Fibroblast of villous mesenchyme (primary cell): ENCODE results near the gene ADAM11. TPM values are rescaled to one million over a fixed set of nuclear protein-coding genes. Genes with fewer than 3 reads are reported as not detected.

Experiments used
- DNase-seq: peaks from one replicate; pipeline ENCODE4 v3.0.0-alpha.2; 2010; ENCODE audit warnings: low read depth
- H3K4me3 ChIP-seq: 2 replicates; pipeline ENCODE4 v1.5.1; 2011; ENCODE audit warnings: low read depth, mild to moderate bottlenecking, low read length
- total RNA-seq: library from RNA; depleted of rRNA; stranded (reverse); fragments of >200 nt; gene quantifications from 2 replicates; pipeline ENCODE4 v1.2.3, GENCODE V29; 2012
- TF ChIP-seq, protein P1 (sequence below): IDR thresholded peaks from 2 replicates; pipeline ENCODE4 v1.5.1; 2012; ENCODE audit warnings: low read depth, mild to moderate bottlenecking, low read length; ENCODE audit not compliant: insufficient read depth

The ADAM11 gene
- total RNA-seq, 1 donor = 0.43 TPM

DNA sequence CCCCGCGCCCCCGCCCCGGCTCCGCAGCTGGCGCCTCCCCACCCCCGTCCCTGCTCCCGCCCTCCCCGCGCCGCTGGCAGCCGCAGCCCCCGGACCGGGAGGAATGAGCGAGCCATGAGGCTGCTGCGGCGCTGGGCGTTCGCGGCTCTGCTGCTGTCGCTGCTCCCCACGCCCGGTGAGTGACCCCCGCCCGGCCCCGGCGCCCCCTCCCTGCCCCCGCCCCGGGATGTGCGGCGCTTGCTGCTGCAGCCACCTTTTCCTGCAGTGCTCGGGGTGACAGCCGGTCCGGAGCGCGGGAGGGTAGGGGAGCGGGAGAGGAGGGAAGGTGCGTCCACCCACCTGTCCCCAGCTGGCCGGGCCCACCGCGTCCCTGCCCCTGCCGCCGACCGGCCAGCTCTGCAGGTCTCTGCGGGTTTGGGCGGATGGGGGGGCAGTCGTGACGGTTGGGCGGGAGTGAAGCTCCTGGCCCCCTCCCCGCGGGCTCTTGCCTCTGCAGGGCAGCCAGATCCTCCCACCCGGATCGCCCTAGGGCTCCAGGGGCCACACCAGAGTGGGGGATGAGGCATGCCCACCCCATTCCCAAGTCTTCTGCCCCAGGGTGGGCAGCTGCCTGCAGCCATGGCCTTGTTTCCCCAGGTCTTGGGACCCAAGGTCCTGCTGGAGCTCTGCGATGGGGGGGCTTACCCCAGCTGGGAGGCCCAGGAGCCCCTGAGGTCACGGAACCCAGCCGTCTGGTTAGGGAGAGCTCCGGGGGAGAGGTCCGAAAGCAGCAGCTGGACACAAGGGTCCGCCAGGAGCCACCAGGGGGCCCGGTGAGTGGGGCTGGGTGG is 513 bp downstream of the ADAM11 start:
- peak overlapping the region; percentile 43 for H3K4me3 ChIP-seq
- TF ChIP-seq, protein P1, sequence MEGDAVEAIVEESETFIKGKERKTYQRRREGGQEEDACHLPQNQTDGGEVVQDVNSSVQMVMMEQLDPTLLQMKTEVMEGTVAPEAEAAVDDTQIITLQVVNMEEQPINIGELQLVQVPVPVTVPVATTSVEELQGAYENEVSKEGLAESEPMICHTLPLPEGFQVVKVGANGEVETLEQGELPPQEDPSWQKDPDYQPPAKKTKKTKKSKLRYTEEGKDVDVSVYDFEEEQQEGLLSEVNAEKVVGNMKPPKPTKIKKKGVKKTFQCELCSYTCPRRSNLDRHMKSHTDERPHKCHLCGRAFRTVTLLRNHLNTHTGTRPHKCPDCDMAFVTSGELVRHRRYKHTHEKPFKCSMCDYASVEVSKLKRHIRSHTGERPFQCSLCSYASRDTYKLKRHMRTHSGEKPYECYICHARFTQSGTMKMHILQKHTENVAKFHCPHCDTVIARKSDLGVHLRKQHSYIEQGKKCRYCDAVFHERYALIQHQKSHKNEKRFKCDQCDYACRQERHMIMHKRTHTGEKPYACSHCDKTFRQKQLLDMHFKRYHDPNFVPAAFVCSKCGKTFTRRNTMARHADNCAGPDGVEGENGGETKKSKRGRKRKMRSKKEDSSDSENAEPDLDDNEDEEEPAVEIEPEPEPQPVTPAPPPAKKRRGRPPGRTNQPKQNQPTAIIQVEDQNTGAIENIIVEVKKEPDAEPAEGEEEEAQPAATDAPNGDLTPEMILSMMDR = no peak
- no peak for DNase-seq

DNA sequence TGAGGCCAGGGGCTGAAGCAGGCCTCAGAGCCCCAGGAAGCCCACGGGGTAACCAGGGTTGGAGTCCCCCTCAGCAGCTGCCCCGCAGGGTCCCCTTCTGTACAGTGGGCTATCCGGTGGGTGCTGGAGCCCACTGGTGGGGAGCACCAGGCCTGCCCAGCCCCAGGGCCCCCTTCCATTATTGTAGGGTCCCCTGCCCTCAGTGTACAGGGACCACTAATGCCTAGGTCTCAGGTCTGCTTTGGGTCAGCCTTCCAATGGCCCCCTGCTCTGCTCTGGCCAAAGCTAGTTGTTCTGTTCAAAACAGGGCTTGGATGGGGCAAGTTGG is 1.1 kb downstream of the ADAM11 start:
- no peak overlapping the region for H3K4me3 ChIP-seq
- TF ChIP-seq, protein P1 = no peak
- DNase-seq = no peak

DNA sequence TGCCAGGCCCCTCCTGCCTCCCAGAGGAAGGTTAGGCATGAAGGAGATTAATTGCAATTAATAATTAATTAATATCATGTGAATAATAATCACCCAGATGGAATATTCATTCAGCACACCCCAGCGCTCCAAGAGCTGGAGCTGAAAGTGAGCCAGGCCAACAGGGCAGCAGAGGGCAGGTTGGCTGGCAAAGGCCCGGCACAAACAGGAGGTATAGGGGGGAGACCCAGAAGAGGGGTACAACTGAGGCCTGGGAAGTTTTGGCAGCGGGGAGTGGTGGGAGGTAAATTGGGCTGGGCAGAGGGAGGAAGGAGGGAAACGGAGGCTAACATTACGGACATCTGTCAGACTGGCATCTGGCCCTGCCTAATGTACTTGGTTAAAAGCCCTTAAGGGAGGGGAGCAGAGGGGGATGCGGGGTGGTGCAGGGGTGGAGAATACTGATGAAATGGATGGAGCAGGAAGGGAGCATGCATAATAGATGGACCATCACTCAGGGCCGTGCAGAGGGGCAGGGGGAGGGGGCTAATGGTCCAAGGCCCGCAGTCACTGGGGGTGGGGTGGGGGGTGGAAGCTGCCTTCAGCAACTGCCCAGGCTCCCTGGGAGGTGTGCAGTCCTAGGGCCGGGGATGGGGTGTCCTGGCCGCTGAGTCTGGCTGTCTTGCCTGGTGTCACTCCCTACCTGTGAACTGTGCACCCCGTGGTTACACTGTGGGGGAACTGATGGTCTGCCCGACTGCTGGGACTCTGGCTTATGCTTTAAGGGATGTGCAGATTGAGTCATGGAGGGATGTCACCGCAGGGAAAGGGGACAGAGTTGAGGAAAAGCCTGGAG is 1.9 kb downstream of the ADAM11 start:
- TF ChIP-seq, protein P1 = no peak
- H3K4me3 ChIP-seq = no peak overlapping the region
- no peak for DNase-seq

DNA sequence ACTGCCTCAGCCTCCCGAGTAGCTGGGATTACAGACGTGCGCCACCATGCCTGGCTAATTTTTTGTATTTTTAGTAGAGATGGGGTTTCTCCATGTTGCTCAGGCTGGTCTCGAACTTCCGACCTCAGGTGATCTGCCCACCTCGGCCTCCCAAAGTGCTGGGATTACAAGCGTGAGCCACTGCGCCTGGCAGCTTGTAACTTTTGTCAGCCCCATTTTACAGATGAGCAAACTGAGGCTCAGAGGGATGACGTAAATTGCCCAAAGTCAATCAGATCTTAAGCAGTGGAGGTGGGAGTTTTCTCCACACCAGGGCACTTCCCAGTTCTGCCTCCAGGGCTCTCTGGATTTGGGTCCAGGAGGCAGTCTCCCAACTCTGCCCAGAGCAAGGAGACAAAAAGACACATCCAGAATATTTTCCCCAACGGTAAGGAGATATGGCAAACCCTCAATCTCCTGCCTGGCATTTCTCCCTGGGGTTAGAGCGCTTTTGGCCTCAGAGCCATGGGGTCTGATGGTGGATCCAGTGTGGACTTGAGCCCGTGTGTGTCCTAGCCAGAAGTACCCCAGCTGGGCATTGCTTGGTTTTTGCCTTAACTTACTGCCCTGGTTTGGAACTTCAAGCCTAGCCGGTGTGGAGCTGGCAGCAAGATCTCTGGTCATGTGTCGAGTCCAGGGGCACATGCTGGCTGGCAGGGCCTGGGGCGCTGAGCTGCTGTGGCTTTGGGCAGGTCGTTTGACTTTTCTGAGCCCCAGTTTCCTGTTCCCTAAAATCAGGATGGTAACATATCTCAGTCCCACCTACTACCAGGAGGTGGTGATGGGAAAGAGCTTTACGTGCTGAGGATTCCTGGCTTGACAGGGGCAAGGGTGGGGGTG is 3.4 kb downstream of the ADAM11 start:
- TF ChIP-seq, protein P1 = no peak
- no peak overlapping the region for H3K4me3 ChIP-seq
- DNase-seq = no peak

DNA sequence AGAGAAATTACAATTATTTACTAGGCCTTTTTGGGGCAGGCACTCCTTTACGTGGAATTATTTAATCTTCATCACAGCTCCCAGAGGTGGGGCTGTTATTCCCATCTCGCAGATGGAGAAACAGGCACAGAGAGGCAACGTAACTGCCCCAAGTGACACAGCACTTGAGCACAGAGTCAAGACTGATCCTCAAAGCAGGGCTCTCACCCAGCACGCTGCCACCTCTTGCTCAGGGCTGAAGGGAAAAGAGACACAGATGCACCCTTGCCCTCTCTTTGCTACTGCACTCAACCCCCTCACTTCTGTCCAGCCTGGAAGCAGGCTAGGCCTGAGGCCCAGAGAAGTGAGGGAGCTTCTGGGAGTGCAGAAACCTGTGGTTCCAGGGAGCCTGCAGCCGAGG is 4.4 kb downstream of the ADAM11 start:
- no peak overlapping the region for H3K4me3 ChIP-seq
- TF ChIP-seq, protein P1 = no peak
- no peak for DNase-seq

DNA sequence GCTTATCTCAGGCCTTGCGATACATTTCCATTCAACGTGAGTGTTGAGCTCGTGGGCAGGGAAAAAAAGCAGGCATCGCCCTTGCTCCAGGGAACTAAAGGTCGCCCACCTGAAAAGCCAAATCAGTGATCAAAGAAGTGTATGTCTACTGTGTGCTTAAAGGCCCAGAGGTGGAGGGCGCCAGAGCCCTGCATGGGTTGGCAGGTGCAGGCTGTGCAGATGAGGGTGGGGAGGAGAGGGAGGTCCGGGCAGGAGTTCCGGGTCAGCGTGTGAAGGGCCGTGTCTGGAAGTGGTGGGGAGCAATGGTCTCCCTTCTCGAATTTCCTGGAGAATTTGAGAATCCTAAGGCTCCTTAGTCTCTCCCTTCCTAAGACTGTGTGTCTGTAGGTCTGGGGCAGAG is 7.2 kb downstream of the ADAM11 start:
- H3K4me3 ChIP-seq = no peak overlapping the region
- TF ChIP-seq, protein P1 = no peak
- no peak for DNase-seq
